ENCODE results near the gene BPIFB1. TPM values are rescaled to one million over a fixed set of nuclear protein-coding genes. Genes with fewer than 3 reads are reported as not detected.

The BPIFB1 gene
- total and polyA plus RNA-seq, 2 of the 13 experiments (the other 11 are each of a cell fraction or from before 2014, with no cell fraction given): 0.82 to 4.4 TPM

DNA sequence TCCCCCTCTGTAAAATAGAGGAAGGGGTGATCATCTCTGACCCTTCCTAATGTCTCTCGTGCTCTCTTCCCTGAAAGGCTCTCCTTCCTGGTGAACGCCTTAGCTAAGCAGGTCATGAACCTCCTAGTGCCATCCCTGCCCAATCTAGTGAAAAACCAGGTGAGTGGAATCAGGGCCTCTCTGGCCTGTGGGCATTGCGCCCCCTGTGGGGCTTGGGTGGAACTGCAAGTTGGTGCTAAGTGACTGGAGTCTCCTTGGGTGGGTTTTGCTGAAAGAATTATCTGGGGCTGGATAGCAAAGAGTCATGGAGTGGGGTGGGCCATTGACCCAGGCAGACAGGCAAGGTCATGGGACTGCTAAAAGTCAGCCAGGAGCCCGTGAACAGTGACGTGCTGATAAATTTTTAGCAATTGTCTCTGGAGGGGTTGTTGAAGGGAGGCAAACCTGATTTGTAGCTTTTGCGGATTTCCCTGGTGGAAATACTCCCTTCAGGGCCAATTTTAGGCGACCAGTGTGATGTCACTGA is 8.9 kb downstream of the BPIFB1 start (continued):
- peak; percentile 96 for TF ChIP-seq STAG1 (CRISPR knock-in tag; IDR thresholded peaks at IDR 0.05)
- TF ChIP-seq ELF3 (CRISPR knock-in tag; IDR thresholded peaks at IDR 0.05): peak; percentile 26; the same call in 1 of the 2 replicates
- TF ChIP-seq, protein P1, sequence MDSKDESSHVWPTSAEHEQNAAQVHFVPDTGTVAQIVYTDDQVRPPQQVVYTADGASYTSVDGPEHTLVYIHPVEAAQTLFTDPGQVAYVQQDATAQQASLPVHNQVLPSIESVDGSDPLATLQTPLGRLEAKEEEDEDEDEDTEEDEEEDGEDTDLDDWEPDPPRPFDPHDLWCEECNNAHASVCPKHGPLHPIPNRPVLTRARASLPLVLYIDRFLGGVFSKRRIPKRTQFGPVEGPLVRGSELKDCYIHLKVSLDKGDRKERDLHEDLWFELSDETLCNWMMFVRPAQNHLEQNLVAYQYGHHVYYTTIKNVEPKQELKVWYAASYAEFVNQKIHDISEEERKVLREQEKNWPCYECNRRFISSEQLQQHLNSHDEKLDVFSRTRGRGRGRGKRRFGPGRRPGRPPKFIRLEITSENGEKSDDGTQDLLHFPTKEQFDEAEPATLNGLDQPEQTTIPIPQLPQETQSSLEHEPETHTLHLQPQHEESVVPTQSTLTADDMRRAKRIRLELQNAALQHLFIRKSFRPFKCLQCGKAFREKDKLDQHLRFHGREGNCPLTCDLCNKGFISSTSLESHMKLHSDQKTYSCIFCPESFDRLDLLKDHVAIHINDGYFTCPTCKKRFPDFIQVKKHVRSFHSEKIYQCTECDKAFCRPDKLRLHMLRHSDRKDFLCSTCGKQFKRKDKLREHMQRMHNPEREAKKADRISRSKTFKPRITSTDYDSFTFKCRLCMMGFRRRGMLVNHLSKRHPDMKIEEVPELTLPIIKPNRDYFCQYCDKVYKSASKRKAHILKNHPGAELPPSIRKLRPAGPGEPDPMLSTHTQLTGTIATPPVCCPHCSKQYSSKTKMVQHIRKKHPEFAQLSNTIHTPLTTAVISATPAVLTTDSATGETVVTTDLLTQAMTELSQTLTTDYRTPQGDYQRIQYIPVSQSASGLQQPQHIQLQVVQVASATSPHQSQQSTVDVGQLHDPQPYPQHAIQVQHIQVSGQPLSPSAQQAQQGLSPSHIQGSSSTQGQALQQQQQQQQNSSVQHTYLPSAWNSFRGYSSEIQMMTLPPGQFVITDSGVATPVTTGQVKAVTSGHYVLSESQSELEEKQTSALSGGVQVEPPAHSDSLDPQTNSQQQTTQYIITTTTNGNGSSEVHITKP (CRISPR knock-in tag; IDR thresholded peaks at IDR 0.05; ENCODE audit: low read depth): no peak
- no peak for TF ChIP-seq ZNF205 (CRISPR knock-in tag; IDR thresholded peaks at IDR 0.05)
- TF ChIP-seq ESRRA (CRISPR knock-in tag; IDR thresholded peaks at IDR 0.05; ENCODE audit: low read depth): no peak; the same call in 1 of the 2 replicates
- no peak for TF ChIP-seq ZNF260 (CRISPR knock-in tag; IDR thresholded peaks at IDR 0.05; ENCODE audit: borderline replicate concordance, low read depth)
- TF ChIP-seq, protein P2, sequence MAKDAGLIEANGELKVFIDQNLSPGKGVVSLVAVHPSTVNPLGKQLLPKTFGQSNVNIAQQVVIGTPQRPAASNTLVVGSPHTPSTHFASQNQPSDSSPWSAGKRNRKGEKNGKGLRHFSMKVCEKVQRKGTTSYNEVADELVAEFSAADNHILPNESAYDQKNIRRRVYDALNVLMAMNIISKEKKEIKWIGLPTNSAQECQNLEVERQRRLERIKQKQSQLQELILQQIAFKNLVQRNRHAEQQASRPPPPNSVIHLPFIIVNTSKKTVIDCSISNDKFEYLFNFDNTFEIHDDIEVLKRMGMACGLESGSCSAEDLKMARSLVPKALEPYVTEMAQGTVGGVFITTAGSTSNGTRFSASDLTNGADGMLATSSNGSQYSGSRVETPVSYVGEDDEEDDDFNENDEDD (CRISPR knock-in tag; IDR thresholded peaks at IDR 0.05; ENCODE audit: borderline replicate concordance): 0 out of 2 replicates have a peak, but pooled peaks have one; percentile 21
- TF ChIP-seq, protein P3, sequence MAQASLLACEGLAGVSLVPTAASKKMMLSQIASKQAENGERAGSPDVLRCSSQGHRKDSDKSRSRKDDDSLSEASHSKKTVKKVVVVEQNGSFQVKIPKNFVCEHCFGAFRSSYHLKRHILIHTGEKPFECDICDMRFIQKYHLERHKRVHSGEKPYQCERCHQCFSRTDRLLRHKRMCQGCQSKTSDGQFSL (CRISPR knock-in tag; IDR thresholded peaks at IDR 0.05): no peak
- TF ChIP-seq, protein P4, sequence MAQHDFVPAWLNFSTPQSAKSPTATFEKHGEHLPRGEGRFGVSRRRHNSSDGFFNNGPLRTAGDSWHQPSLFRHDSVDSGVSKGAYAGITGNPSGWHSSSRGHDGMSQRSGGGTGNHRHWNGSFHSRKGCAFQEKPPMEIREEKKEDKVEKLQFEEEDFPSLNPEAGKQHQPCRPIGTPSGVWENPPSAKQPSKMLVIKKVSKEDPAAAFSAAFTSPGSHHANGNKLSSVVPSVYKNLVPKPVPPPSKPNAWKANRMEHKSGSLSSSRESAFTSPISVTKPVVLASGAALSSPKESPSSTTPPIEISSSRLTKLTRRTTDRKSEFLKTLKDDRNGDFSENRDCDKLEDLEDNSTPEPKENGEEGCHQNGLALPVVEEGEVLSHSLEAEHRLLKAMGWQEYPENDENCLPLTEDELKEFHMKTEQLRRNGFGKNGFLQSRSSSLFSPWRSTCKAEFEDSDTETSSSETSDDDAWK (CRISPR knock-in tag; IDR thresholded peaks at IDR 0.05): no peak
- no peak for TF ChIP-seq JUN (CRISPR knock-in tag; IDR thresholded peaks at IDR 0.05)
- no peak for TF ChIP-seq ZNF282 (IDR thresholded peaks at IDR 0.05; ENCODE audit: partially characterized antibody)
- no peak for TF ChIP-seq ZNF598 (CRISPR knock-in tag; IDR thresholded peaks at IDR 0.05; ENCODE audit: borderline replicate concordance)
- peak; percentile 47; the same call in 1 of the 2 replicates for TF ChIP-seq KDM5B (CRISPR knock-in tag; IDR thresholded peaks at IDR 0.05; ENCODE audit: borderline replicate concordance)
- 0 out of 2 replicates have a peak, but pooled peaks have one; percentile 48 for TF ChIP-seq ZSCAN9 (CRISPR knock-in tag; IDR thresholded peaks at IDR 0.05; ENCODE audit: borderline replicate concordance)
- TF ChIP-seq RORA (CRISPR knock-in tag; IDR thresholded peaks at IDR 0.05): no peak
- no peak for TF ChIP-seq ZNF383 (CRISPR knock-in tag; IDR thresholded peaks at IDR 0.05; ENCODE audit: borderline replicate concordance)
- no peak for TF ChIP-seq MAFG (CRISPR knock-in tag; IDR thresholded peaks at IDR 0.05)
- TF ChIP-seq JARID2 (CRISPR knock-in tag; IDR thresholded peaks at IDR 0.05; ENCODE audit: insufficient replicate concordance): peak; percentile 69
- no peak for TF ChIP-seq ZNF138 (CRISPR knock-in tag; IDR thresholded peaks at IDR 0.05; ENCODE audit: low read depth)
- no peak for TF ChIP-seq RAD51 (IDR thresholded peaks at IDR 0.05; ENCODE audit: borderline replicate concordance)
- TF ChIP-seq MATR3 (CRISPR knock-in tag; IDR thresholded peaks at IDR 0.05): no peak
- no peak for TF ChIP-seq MTA1 (CRISPR knock-in tag; IDR thresholded peaks at IDR 0.05; ENCODE audit: borderline replicate concordance)
- no peak for TF ChIP-seq YEATS2 (CRISPR knock-in tag; IDR thresholded peaks at IDR 0.05; ENCODE audit: borderline replicate concordance)
- no peak for TF ChIP-seq ZIK1 (CRISPR knock-in tag; IDR thresholded peaks at IDR 0.05; ENCODE audit: borderline replicate concordance, low read depth)
- no peak for TF ChIP-seq ZNF841 (CRISPR knock-in tag; IDR thresholded peaks at IDR 0.05; ENCODE audit: borderline replicate concordance)
- TF ChIP-seq ZNF547 (CRISPR knock-in tag; IDR thresholded peaks at IDR 0.05): no peak

All from HepG2 (cell line).